Islet precursor cell (in vitro differentiated cells): Measurements from ENCODE around the gene RBL1.
"Not testable (repeated sequence)": the region's sequence is repeated elsewhere in the genome, so short reads cannot be mapped to it uniquely, and the experiment has no call there.

Experiments used
- DNase-seq: peaks from one replicate; pipeline ENCODE4 v3.0.0-alpha.2; 2018

Gene RBL1

DNA sequence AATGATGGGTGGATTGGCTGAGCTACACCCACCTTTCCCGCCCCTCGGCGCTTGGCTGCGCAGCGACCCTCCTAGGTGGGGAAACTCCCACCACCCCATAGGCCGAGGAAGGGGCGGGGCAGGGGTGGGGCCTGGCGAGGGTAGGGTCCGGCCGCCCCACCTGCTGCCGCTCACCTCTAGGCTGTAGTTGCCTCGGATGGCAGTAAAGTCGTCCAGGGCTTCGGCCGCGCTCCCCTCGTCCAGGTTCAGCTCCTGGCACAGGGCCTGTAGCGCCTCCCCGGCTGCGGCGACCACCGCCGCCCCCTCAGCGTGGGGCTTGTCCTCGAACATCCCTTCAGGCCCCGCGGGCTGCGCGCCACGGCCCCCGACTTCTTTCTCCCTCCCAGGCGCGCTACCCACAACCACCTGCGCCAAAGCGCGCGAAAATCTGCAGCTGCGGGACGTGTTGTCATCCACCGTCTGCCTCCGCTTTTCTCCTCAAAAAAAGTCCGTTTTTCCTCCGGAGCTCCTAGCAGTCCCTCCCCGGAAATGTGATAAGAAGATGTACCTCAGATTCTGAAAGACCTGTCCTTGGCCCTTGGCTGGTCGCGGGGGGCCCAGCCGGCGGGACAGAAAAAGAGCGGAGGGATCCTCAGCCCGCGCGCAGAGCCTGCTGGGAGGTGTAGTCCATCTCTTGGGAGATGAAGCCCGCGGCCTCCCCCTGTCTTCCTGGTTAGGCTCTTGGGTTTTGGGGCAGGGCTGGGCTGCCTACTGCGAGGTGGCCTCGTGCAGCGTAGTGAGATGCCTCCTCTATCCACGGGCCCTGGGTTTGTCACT is at the start of gene RBL1:
TSS of gene RBL1 (minus strand) at position 399 of the 816 bp plus-strand sequence. CDS start at position 330, 69 bp downstream.
- peak; percentile 92 for DNase-seq

DNA sequence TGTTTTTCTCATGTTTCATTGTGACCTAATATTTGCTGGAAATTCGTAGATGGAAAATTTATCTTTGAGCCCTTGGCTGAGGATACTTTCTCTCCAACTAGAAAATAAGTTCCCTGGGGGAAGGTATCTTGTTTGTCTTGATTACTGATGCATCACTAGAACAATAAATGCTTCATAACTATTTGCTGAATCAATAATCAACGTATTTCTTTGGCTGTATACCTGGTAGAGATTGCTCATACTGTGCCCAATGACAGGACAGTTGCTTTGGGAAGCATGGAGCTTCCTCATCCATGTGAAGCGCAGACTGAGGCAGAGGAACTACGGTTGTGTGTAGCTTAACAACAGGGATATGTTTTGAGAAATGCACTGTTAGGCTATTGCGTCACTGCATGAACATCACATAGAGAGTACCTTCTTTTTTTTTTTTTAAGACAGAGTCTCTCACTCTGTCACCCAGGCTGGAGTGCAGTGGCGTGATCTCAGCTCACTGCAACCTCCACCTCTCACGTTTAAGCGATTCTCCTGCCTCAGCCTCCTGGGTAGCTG is 49.1 kb upstream of the RBL1 start:
- no peak for DNase-seq

GRCh38 chr20:37142708-37143107 is 46.9 kb upstream of the RBL1 start:
- no peak for DNase-seq

DNA sequence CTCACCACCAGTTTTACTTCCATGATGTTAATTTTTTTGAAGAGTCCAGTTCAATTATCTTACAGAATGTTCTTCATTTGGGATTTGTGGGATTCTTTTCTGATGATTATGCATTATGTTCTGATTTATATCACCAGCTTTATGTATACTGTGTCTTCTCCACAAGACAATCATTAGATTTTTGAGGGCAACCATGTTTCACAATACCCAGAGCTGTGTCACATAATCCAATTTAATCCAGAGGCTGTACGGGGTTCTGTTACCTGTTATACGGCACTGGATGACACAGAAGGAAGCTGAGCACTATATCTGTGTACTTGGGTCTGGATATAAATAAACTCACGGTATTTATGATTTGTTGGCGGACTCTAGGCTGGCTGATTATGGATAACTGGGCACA is 41.8 kb upstream of the RBL1 start:
- no peak for DNase-seq

DNA sequence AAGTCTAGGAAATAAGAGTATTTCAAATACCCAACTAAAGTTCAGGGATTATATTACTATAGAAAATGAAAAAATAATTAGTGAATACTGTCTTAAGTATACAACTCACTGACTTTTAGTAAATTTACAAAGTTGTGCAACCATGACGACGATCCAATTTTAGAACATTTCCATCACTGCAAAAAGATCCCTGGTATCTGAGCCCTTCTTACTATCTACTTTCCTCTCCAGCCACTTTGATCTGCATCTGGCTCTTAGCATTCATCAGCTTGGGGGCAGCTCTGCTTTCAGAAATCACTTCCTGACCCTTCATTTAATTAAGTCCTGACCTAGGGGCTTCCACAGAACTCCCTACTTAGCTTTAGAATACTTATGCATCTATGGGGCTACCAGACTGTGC is 38.2 kb upstream of the RBL1 start:
- no peak for DNase-seq

DNA sequence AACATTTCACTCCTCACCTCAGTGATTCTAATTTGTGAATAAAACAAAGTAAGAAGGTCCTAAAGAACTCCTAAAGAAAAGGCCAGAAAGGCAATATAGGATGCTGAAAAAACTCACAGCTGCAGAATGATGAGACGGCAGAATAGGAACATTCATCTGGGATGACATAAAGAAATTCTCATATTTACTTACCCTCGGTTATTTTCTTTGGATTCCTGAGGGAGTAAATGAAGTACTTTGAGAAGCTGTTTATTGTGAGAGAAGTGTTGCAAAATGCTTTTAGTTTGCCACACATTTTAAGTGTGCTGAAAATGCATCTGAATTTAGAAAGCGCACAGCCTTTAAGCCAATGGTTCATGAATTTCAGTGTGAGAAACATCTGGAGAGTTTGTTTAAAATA is 35.7 kb upstream of the RBL1 start:
- DNase-seq: no peak

DNA sequence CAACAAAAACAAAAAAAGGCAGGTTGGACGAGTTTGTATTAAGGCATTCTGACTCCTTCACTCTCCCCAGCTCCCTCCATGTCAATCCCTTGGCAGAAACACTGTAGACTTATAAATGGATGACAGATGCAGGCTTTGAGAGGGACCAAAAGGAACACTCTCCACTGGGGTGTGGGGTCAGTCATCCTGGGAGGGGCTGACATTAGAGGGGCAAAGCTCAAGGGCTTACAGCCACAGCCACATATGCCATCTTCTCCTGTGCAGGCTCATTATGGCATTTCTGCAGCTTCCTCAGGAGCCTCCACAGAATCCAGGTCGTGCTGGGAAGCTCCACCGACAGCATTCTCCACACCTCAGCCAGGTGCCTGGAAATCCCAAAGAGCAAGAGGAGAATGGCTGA is 33.0 kb upstream of the RBL1 start:
- no peak for DNase-seq

DNA sequence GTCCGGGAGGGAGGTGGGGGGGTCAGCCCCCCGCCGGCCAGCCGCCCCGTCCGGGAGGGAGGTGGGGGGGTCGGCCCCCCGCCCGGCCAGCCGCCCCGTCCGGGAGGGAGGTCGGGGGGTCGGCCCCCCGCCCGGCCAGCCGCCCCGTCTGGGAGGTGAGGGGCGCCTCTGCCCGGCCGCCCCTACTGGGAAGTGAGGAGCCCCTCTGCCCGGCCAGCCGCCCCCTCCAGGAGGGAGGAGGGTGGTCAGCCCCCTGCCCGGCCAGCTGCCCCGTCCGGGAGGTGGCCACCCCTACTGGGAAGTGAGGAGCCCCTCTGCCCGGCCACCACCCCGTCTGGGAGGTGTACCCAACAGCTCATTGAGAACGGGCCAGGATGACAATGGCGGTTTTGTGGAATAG is 30.5 kb upstream of the RBL1 start:
- not testable (repeated sequence) for DNase-seq

- no peak for DNase-seq
Measured at GRCh38 chr20:37123441-37123840, 27.6 kb upstream of the RBL1 start.

DNA sequence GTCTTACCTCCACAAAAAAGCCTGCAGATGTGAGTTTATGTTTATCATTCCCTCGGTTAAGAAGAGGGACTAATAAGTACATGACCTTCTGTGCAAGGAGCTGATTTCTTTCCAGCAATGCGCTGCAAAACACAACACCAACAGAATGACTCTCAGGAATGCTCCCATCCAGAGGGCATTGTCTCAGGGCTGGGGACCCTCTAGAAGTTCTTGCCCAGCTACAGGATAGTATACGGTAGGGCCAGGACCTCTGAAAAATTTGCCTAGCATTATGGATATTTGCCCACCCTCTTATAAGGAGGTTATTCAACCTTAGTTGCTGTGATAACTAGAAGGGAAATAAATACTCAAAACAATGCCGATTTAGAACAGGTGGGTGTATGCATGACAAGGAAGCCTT is 24.7 kb upstream of the RBL1 start:
- DNase-seq: no peak

DNA sequence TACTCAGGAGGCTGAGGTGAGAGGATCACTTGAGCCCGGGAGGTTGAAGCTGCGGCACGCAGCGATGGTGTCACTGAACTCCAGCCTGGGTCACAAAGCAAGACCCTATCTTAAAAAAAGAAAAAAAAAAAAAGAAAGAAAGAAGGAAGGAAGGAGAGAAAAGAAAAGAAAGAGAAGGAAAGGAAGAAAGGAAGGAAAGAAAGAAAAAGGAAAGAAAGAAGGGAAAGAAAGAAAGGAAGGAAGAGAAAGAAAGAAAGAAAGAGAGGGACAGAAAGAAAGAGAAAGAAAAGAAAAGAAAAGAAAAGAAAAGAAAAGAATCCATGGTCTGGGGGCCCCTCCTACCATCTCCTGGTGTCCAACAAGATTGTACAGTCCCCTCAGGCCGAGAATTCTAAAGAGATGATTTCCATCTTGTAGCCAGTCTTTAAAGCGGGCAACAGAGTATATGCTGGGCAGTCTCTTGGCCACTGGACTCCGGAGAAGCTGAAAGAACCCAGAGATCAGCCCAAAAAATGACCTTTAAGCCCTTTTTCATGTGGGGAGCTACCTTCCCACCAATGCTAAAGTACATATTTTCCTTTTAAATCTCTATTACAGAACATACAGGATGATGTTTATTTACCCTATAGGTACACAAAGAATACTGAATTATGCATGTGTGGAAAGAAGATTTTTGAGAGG is 23.7 kb upstream of the RBL1 start:
- no peak for DNase-seq

DNA sequence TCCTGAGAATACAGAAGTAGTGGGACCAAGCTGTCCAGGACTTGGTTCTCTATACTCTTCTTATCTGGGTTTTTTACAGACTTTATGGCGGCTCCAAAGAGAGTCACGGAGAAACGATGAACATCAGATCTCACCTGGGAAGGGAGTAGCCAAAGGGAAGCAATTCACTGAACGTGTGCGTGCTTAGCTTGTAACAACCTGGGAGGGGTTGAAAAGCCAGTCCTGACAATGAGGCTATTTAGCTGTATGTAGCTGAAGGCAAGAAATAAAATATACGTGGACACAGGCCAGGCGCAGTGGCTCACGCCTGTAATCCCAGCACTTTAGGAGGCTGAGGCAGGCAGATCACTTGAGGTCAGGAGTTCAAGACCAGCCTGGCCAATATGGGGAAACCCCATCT is 18.2 kb upstream of the RBL1 start:
- no peak for DNase-seq

- DNase-seq: no peak
Measured at GRCh38 chr20:37111926-37112455, 16.2 kb upstream of the RBL1 start.

DNA sequence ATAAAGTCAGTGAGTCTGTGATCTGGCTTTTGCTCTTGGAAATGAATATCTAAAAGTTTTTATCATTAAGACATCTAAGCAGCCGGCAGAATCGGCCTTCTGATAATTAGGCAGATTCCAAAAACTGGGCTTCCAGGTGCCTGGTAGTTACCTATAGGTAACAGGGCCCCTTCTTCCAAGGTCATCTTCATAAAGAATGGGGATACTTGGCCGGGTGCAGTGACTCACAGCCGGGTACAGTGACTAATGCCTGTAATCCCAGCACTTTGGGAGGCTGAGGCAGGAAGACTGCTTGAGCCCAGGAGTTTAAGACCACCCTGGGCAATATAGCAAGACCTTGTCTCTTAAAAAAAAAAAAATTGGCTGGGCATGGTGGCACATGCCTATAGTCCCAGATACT is 12.9 kb upstream of the RBL1 start:
- no peak for DNase-seq

GRCh38 chr20:37102571-37102970 is 6.8 kb upstream of the RBL1 start:
- no peak for DNase-seq

DNA sequence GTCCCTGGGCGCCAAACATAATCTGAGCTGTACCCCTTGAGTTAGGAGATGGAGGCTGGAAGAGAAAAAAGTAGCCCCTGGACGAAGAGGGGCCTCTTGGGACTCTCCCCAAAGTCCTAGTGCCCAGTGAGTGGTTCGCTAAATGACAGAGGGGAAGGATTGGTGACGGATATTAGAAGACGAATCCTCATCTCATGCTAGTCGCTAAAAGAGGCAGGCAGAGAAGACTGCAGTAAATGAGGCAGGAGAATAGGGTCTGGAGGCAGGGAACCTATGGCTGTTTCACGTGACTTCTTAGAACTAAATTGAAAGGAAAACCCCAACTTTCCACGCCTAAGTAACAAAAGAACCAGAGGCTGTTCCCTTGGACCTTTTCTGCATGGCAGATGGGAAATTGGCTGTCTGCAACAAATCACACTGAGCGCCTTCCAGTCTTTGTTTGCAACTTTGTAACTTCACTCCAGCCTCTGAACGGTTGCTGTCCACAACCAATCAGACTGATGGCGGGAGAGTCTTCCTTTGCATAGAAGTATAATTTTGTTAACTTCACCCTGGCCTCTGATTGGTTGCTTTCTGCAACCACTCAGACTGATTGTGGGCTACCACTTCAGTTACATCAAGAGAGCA is 731 bp upstream of the RBL1 start:
- DNase-seq: no peak

DNA sequence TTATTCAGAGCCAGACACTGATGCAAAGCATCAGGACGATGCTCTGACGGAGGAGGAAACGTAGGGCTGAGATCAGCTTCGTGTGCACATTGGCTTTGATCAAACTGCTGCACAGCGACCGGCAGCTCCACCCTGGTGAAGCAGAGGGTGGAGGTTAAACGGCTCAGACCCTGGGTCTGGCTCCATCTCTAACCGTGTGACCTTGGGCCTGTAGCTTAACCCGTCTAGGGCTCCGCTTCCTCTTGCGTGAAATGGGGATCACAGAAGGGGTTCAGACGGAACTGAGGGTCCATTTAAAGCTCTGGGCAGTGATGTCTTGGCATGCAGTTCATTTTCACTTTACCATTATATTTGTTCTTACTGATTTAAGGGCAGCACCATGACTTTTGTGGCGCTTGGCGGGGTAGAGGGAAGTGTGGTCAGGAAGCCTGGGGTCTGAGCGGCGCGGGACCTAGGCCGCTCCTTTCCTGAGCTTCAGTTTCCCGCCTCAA is 644 bp downstream of the RBL1 start:
- DNase-seq: peak; percentile 57

DNA sequence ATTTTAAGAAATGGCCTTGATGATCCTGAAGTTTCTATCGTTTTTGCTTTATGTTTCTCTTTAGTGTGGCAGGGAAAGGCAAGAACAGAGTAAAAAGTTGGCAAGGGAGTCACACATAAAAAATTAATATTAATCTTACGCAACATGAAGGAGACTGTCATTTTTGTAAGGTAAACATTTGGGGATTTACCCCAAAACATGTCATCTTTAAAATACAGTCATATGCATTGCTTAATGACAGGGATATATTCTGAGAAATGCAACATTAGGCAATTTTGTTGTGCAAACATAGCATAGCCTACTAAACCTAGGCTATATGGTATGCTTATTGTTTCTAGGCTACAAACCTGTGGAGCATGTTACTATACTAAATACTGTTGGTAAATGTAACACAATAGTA is 5.4 kb downstream of the RBL1 start:
- no peak for DNase-seq

GRCh38 chr20:37081717-37082289 is 14.0 kb downstream of the RBL1 start:
- DNase-seq: no peak

DNA sequence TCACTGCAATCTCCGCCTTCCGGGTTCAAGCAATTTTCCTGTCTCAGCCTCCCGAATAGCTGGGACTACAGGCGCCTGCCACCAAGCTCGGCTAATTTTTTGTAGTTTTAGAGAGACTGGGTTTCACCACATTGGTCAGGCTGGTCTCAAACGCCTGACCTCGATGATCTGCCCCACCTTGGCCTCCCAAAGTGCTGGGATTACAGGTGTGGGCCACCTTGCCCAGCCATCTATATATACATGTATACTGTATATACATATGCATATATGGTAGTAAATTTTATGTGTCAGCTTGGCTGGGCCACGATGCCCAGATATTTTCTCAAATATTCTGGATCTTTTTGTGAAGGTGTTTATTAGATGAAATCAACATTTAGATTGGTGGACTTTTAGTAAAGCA is 18.8 kb downstream of the RBL1 start:
- DNase-seq: no peak

GRCh38 chr20:37075932-37076685 is 19.7 kb downstream of the RBL1 start:
- DNase-seq: no peak
